Measurements from ENCODE around the gene SELENOM. TPM values are rescaled to one million over a fixed set of nuclear protein-coding genes. Genes with fewer than 3 reads are reported as not detected.

SELENOM gene
- total RNA-seq, result 1 to 10 TPM; 4.5 to 5.7 TPM

GRCh38 chr22:31107178-31107893, at the start of gene SELENOM:
Gene SELENOM (minus strand): TSS chr22:31107568. CDS start chr22:31107505, 63 bp downstream.

GRCh38 chr22:31139866-31140716, 32.7 kb upstream of the SELENOM start, which contains the start of gene PLA2G3:
Gene PLA2G3 (minus strand): TSS chr22:31140508. CDS start chr22:31140354, 154 bp downstream.

GRCh38 chr22:31122532-31123291, 15.3 kb upstream of the SELENOM start, which contains the start of gene INPP5J:
Gene INPP5J (plus strand): TSS chr22:31122966. CDS start chr22:31123015, 49 bp downstream.

GRCh38 chr22:31080848-31081649, 26.3 kb downstream of the SELENOM start, which contains the start of gene SMTN:
Gene SMTN (plus strand): TSS chr22:31081318. CDS start chr22:31083259, 1,941 bp downstream.

Other genes starting within 250 kb of the SELENOM start
- gene MORC2, start 138.8 kb downstream of the SELENOM start, total RNA-seq, result 10 to 100 TPM in 1 of 2 donors, 1 to 10 TPM in 1; 8.9 to 14.3 TPM
- gene TUG1, start 138.3 kb downstream of the SELENOM start, total RNA-seq, result 10 to 100 TPM; 55.1 to 67.3 TPM
- 10 to 100 TPM; 15.5 to 36.3 TPM for gene SMTN, start 26.2 kb downstream of the SELENOM start, total RNA-seq
- gene INPP5J, start 15.4 kb upstream of the SELENOM start, total RNA-seq, result under 1 TPM in 1 of 2 donors, not detected in 1; under 0.01 TPM
- not detected for gene PLA2G3, start 32.9 kb upstream of the SELENOM start, total RNA-seq
- 10 to 100 TPM; 28.6 to 29.6 TPM for gene RNF185, start 52.6 kb upstream of the SELENOM start, total RNA-seq
- 10 to 100 TPM; 28.0 to 70.9 TPM for gene LIMK2, start 104.7 kb upstream of the SELENOM start, total RNA-seq
- 10 to 100 TPM in 1 of 2 donors, 1 to 10 TPM in 1; 3.0 to 25.5 TPM for gene PIK3IP1, start 184.9 kb upstream of the SELENOM start, total RNA-seq
- gene PATZ1, start 238.8 kb upstream of the SELENOM start, total RNA-seq, result 10 to 100 TPM; 21.7 to 24.6 TPM